HG03439 (cell line): Measurements from ENCODE around the gene DIAPH2.

ENCODE experiments used
- ATAC-seq: cut with Tn5 transposase; IDR thresholded peaks from one replicate; pipeline ENCODE4 v1.9.1; 2021; ENCODE audit warnings: mild to moderate bottlenecking, moderate library complexity; ENCODE audit not compliant: unreplicated experiment

Gene DIAPH2

GRCh38 chrX:97628807-97629596 is 944.4 kb downstream of the DIAPH2 start:
- ATAC-seq, result no peak

GRCh38 chrX:97629597-97629985 is 944.9 kb downstream of the DIAPH2 start:
- ATAC-seq, result no peak

- ATAC-seq, result no peak
Measured at GRCh38 chrX:97633798-97634197, 949.2 kb downstream of the DIAPH2 start.

- no peak for ATAC-seq
Measured at GRCh38 chrX:97636473-97637140, 952.0 kb downstream of the DIAPH2 start.

GRCh38 chrX:97637289-97637688 is 952.6 kb downstream of the DIAPH2 start:
- ATAC-seq, result no peak

- no peak for ATAC-seq
Measured at GRCh38 chrX:97638621-97639020, 954.0 kb downstream of the DIAPH2 start.

- ATAC-seq, result no peak
Measured at GRCh38 chrX:97639526-97639925, 954.9 kb downstream of the DIAPH2 start.
